Body of pancreas (tissue), 4 donors: ENCODE data around the gene RC3H1. TPM values are rescaled to one million over a fixed set of nuclear protein-coding genes. Genes with fewer than 3 reads are reported as not detected.
"Not testable (repeated sequence)": the region's sequence is repeated elsewhere in the genome, so short reads cannot be mapped to it uniquely, and the experiment has no call there.

Experiments used
- ATAC-seq: fragments of 150-250 bp; one replicate; pipeline ENCODE4 v1.9.1; 2016
- DNase-seq, 4 donors: peaks; one replicate each; pipeline ENCODE4 v3.0.0-alpha.2; 2019
- H3K27ac ChIP-seq, 4 donors: fragments of 200-600 bp; sonication (generic); 1 replicate in 3 of 4; 2 replicates in 1 of 4; pipeline versions ENCODE4 v1.5.1 to v1.6.1; 2016 to 2019; ENCODE audit warnings: mild to moderate bottlenecking in 1 of 4, mixed read lengths in 1 of 4, moderate library complexity in 1 of 4
- H3K27me3 ChIP-seq, 2 donors: fragments of 200-600 bp; sonication (generic); one replicate each; pipeline ENCODE4 v1.6.0; 2016; ENCODE audit warnings: mild to moderate bottlenecking in 1 of 2
- H3K36me3 ChIP-seq, 2 donors: fragments of 200-600 bp; sonication (generic); replicated peaks in 1 of 2; 2 replicates each; pipeline ENCODE4 v1.5.1; 2016; ENCODE audit warnings: low read depth in 2 of 2; ENCODE audit not compliant: insufficient read depth in 1 of 2
- H3K4me1 ChIP-seq: fragments of 200-600 bp; sonication (generic); one replicate; pipeline ENCODE4 v1.6.0; 2016
- H3K4me3 ChIP-seq, 2 donors: fragments of 200-600 bp; sonication (generic); 1 replicate in 1 of 2; 2 replicates in 1 of 2; pipeline ENCODE4 v1.5.1; 2016 to 2019
- H3K9me3 ChIP-seq, 3 donors: fragments of 200-600 bp; sonication (generic); 1 replicate in 2 of 3; 2 replicates in 1 of 3; pipeline ENCODE4 v1.5.1; 2016
- CTCF ChIP-seq, 7 experiments: fragments of 450-650 bp in 4 of 7; fragments of 200-600 bp in 3 of 7; sonication (generic) in 3 of 7; IDR thresholded peaks; one replicate each; pipeline ENCODE4 v1.5.1; 2016 to 2019; ENCODE audit warnings: antibody characterized with exemption in 7 of 7
- POLR2A ChIP-seq, 3 donors: fragments of 450-650 bp; IDR thresholded peaks; one replicate each; pipeline ENCODE4 v1.6.1; 2016; ENCODE audit warnings: antibody characterized with exemption in 3 of 3, mild to moderate bottlenecking in 2 of 3
- WGBS, 2 donors: methylation state at CpG; one replicate each; pipeline ENCODE4 v1.1.5; 2017; 5-methylcytosine and 5-hydroxymethylcytosine counted together
- intact Hi-C: fragments of 100-400 bp; cut with DNase I; formaldehyde crosslinking; loops from one replicate; pipeline ENCODE4 v1.15.1; 2023
- total RNA-seq, 2 donors: library from RNA; depleted of rRNA; stranded (reverse); fragments of >200 nt; gene quantifications; one replicate each; pipeline ENCODE4 v1.1.0, GENCODE V29; 2016

Gene RC3H1
- total RNA-seq, 2 donors from 2014 or later = 14.5 to 17.1 TPM

- H3K36me3 ChIP-seq = peaks cover 12 to 31% of the 10 kb centered on the region in 2 donors
- H3K27ac ChIP-seq = no peak overlapping the region
- no peaks in the 10 kb centered on the region for H3K9me3 ChIP-seq
- WGBS, 2 donors = 95 to 97% methylated on average over 4 of the region's 4 CpGs
- DNase-seq (no peak), ATAC-seq (no peak)
- H3K4me3 ChIP-seq = no peak overlapping the region
- intact Hi-C loops = no loop called here
- no peak for TF ChIP-seq POLR2A (IDR thresholded peaks at IDR 0.05)
- no peak for TF ChIP-seq CTCF (IDR thresholded peaks at IDR 0.05)
- no peaks in the 10 kb centered on the region for H3K27me3 ChIP-seq
- no peaks in the 10 kb centered on the region for H3K4me1 ChIP-seq
These were observed 73.6 kb downstream of the RC3H1 start for GRCh38 chr1:173948594-173948993.

GRCh38 chr1:173946380-173946921, 75.7 kb downstream of the RC3H1 start:
- H3K27ac ChIP-seq = no peak overlapping the region
- peaks cover 12 to 34% of the 10 kb centered on the region in 2 donors for H3K36me3 ChIP-seq
- ATAC-seq (no peak), DNase-seq (no peak)
- H3K27me3 ChIP-seq = no peaks in the 10 kb centered on the region
- no peaks in the 10 kb centered on the region for H3K9me3 ChIP-seq
- H3K4me3 ChIP-seq = no peak overlapping the region
- 81 to 86% methylated on average over 4 of the region's 4 CpGs for WGBS, 2 donors
- TF ChIP-seq CTCF (IDR thresholded peaks at IDR 0.05) (no peak), POLR2A (IDR thresholded peaks at IDR 0.05) (no peak)
- intact Hi-C loops = no loop called here
- no peaks in the 10 kb centered on the region for H3K4me1 ChIP-seq

- WGBS, 2 donors = 84 to 86% methylated on average over 2 of the region's 2 CpGs
- Histone ChIP-seq H3K27ac (no peak overlapping the region), H3K4me3 (no peak overlapping the region), H3K4me1 (no peaks in the 10 kb centered on the region), H3K36me3 (peaks cover 11 to 22% of the 10 kb centered on the region in 2 donors), H3K9me3 (no peaks in the 10 kb centered on the region), H3K27me3 (no peaks in the 10 kb centered on the region)
- ATAC-seq (no peak), DNase-seq (no peak)
- TF ChIP-seq CTCF (IDR thresholded peaks at IDR 0.05) (no peak), POLR2A (IDR thresholded peaks at IDR 0.05) (no peak)
- intact Hi-C loops = no loop called here
These were observed 85.1 kb downstream of the RC3H1 start for GRCh38 chr1:173937062-173937461.

- WGBS, 2 donors = 96 to 100% methylated on average over 1 of the region's 1 CpG
- Histone ChIP-seq H3K4me3 (no peak overlapping the region), H3K36me3 (peaks cover 6 to 11% of the 10 kb centered on the region in 2 donors), H3K9me3 (no peaks in the 10 kb centered on the region), H3K27me3 (no peaks in the 10 kb centered on the region), H3K4me1 (peaks cover 13% of the 10 kb centered on the region), H3K27ac (no peak overlapping the region)
- no peak for ATAC-seq
- intact Hi-C loops = no loop called here
- no peak for DNase-seq
- TF ChIP-seq CTCF (IDR thresholded peaks at IDR 0.05) (no peak), POLR2A (IDR thresholded peaks at IDR 0.05) (no peak)
These were observed 87.7 kb downstream of the RC3H1 start for GRCh38 chr1:173934440-173934839.

GRCh38 chr1:173930541-173930940, 91.6 kb downstream of the RC3H1 start:
- 93 to 98% methylated on average over 5 of the region's 5 CpGs for WGBS, 2 donors
- H3K4me3 ChIP-seq, H3K27me3 ChIP-seq, H3K36me3 ChIP-seq, H3K27ac ChIP-seq, intact Hi-C loops, ATAC-seq, H3K9me3 ChIP-seq, DNase-seq: not testable (repeated sequence)
- peaks cover 37% of the 10 kb centered on the region for H3K4me1 ChIP-seq
